Sigmoid colon (tissue), 4 donors: ENCODE measurements around the gene GRIK4.

Experiments
- CTCF ChIP-seq, 4 experiments: fragments of 450-650 bp in 3 of 4; fragments of 200-600 bp in 1 of 4; IDR thresholded peaks; one replicate each; pipeline ENCODE4 v1.5.1; 2016 to 2019; ENCODE audit warnings: antibody characterized with exemption in 4 of 4, mild to moderate bottlenecking in 3 of 4, moderate library complexity in 2 of 4
- EP300 ChIP-seq, 4 donors: sonication (generic); formaldehyde crosslinking; IDR thresholded peaks; one replicate each; pipeline ENCODE4 v1.6.1; 2017; ENCODE audit warnings: antibody characterized with exemption in 4 of 4
- POLR2A ChIP-seq, 2 donors: fragments of 450-650 bp; IDR thresholded peaks; one replicate each; pipeline ENCODE4 v1.6.1; 2016; ENCODE audit warnings: antibody characterized with exemption in 2 of 2, mild to moderate bottlenecking in 2 of 2, moderate library complexity in 2 of 2
- POLR2AphosphoS5 ChIP-seq, 4 donors: sonication (generic); formaldehyde crosslinking; IDR thresholded peaks; one replicate each; pipeline ENCODE4 v1.6.1; 2017; ENCODE audit warnings: antibody characterized with exemption in 4 of 4

- TF ChIP-seq CTCF (IDR thresholded peaks at IDR 0.05) (no peak), POLR2A (IDR thresholded peaks at IDR 0.05) (no peak), EP300 (IDR thresholded peaks at IDR 0.05) (no peak), POLR2AphosphoS5 (IDR thresholded peaks at IDR 0.05) (no peak)
These were observed 48.7 kb upstream of the GRIK4 start for GRCh38 chr11:120462825-120463224.
